ENCODE measurements around the gene CMTM4. TPM values are rescaled to one million over a fixed set of nuclear protein-coding genes. Genes with fewer than 3 reads are reported as not detected.

The CMTM4 gene
- total and polyA plus RNA-seq, 2 donors (not counting 1 experiment from before 2014, with no cell fraction given): 0.06 to 0.59 TPM

DNA sequence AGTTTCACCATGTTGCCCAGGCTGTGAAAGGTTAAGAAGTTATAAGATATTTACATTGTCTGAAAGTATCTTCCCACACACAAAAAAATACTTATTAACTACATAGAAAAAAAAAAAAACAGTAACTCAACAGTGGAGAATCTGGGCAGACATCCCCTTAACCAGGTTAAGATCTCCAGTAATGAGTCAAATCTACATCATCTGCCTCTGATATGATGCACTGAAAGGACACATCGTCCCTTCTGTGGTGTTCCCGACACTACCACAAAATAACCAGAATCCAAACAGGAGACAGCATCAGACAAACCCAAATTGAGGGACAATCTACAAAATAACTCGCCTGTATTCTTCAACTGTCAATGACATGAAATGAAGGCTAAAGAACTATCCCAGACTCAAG, 40.0 kb downstream of the CMTM4 start:
- peaks cover 0 to 20% (median 6%) of the 10 kb centered on the region in 4 experiments for H3K27me3 ChIP-seq (replicated peaks in 1 of 4; ENCODE audit: control extremely low read depth in 1 of 4, control insufficient read depth in 3 of 4, insufficient read depth in 4 of 4, low read length in 3 of 4)
- WGBS (ENCODE audit: insufficient coverage): no CpG with 5 or more reads among the region's 3 CpGs
- H3K27me3 Mint-ChIP-seq: peaks cover 40% of the 10 kb centered on the region
- intact Hi-C loops (cut with micrococcal nuclease): no loop called here
- no peaks in the 10 kb centered on the region for H3K79me2 ChIP-seq (ENCODE audit: control insufficient read depth, insufficient read depth, low read length)
- H3K4me2 ChIP-seq (replicated peaks; ENCODE audit: low read depth, low read length, poor library complexity, severe bottlenecking): no peak overlapping the region
- no peak overlapping the region for H2AFZ ChIP-seq (ENCODE audit: insufficient read depth, low read depth, low read length, poor library complexity, severe bottlenecking)
- H3K4me3 Mint-ChIP-seq: no peak overlapping the region
- TF ChIP-seq CTCF (IDR thresholded peaks at IDR 0.05) (no peak), EZH2 (IDR thresholded peaks at IDR 0.05; ENCODE audit: borderline replicate concordance, insufficient read depth, low read depth, low read length, poor library complexity, severe bottlenecking) (no peak)
- ChIA-PET CTCF (no interaction called here), POLR2A (no interaction called here)
- no peaks in the 10 kb centered on the region for H3K4me1 ChIP-seq (ENCODE audit: control insufficient read depth in 2 of 2, insufficient read depth in 2 of 2, low read length in 2 of 2)
- no peak overlapping the region for H3K27ac ChIP-seq (ENCODE audit: low read length in 2 of 2)
- DNase-seq: no peak
- H3K9me3 ChIP-seq (ENCODE audit: control extremely low read depth in 1 of 3, control insufficient read depth in 2 of 3, insufficient read depth in 1 of 3, low read length in 2 of 3): no peaks in the 10 kb centered on the region
- H3K36me3 ChIP-seq (replicated peaks in 1 of 2; ENCODE audit: control extremely low read depth in 1 of 2, control insufficient read depth in 1 of 2, extremely low read depth in 1 of 2, insufficient read depth in 2 of 2, low read length in 1 of 2): no peaks in the 10 kb centered on the region
- no peaks in the 10 kb centered on the region for H3K4me1 Mint-ChIP-seq
- no peak for ATAC-seq (ENCODE audit: low read depth)
- H4K20me1 ChIP-seq (ENCODE audit: control insufficient read depth, insufficient read depth, low read length, poor library complexity, severe bottlenecking): no peaks in the 10 kb centered on the region
- no peaks in the 10 kb centered on the region for H3K9me3 Mint-ChIP-seq (ENCODE audit: insufficient read depth)
- no peak overlapping the region for H3K27ac Mint-ChIP-seq
- no peak overlapping the region for H3K4me3 ChIP-seq (ENCODE audit: control extremely low read depth in 1 of 5, extremely low read depth in 1 of 5, insufficient read depth in 1 of 5, low read depth in 2 of 5, low read length in 4 of 5)
- no peak overlapping the region for H3K9ac ChIP-seq (ENCODE audit: low read length)

DNA sequence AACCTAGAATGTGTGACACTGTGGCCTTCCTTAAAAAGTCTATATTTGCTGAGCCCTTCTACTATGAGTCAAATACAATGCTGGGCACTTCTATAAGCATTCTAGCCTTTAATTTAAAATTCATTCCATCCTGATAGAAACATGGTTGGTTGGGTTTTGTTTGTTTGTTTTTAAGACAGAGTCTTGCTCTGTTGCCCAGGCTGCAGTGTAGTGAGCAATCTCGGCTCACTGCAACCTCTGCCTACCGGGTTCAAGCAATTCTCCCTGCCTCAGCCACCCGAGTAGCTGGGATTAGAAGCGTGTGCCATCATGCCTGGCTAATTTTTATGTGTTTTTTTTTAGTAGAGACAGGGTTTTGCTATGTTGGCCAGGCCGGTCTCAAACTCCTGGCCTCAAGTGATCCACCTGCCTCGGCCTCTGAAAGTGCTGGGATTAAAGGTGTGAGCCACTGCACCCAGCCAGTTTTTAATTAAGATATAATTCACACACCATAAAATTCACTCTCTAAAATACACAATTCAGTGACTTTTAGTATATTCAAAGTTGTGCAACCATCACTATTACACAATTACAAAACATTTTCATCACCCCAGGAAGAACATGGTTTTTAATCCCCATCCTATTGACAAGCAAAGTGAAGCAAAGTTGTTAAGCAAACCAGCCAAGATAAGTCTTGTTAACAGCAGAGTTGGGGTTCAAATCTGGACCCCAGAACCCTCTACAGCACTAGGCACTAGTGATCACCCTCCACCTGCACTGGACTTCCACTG, 42.8 kb downstream of the CMTM4 start:
- CTCF ChIA-PET: interaction anchor here (0.6 kb wide), 1 partner anchor 207 kb away, joined by 3 read pairs; no protein-coding TSS in a partner anchor

More for the DNA sequence above, 42.8 kb downstream of the CMTM4 start:
- Histone ChIP-seq H3K27me3 (replicated peaks in 1 of 4; ENCODE audit: control extremely low read depth in 1 of 4, control insufficient read depth in 3 of 4, insufficient read depth in 4 of 4, low read length in 3 of 4) (peaks cover 0 to 26% (median 8%) of the 10 kb centered on the region in 4 experiments), H2AFZ (ENCODE audit: insufficient read depth, low read depth, low read length, poor library complexity, severe bottlenecking) (no peak overlapping the region), H3K9ac (ENCODE audit: low read length) (no peak overlapping the region), H3K4me2 (replicated peaks; ENCODE audit: low read depth, low read length, poor library complexity, severe bottlenecking) (no peak overlapping the region), H3K79me2 (ENCODE audit: control insufficient read depth, insufficient read depth, low read length) (no peaks in the 10 kb centered on the region), H3K4me3 (ENCODE audit: control extremely low read depth in 1 of 5, extremely low read depth in 1 of 5, insufficient read depth in 1 of 5, low read depth in 2 of 5, low read length in 4 of 5) (no peak overlapping the region), H3K36me3 (replicated peaks in 1 of 2; ENCODE audit: control extremely low read depth in 1 of 2, control insufficient read depth in 1 of 2, extremely low read depth in 1 of 2, insufficient read depth in 2 of 2, low read length in 1 of 2) (no peaks in the 10 kb centered on the region), H3K27ac (ENCODE audit: low read length in 2 of 2) (no peak overlapping the region), H3K4me1 (ENCODE audit: control insufficient read depth in 2 of 2, insufficient read depth in 2 of 2, low read length in 2 of 2) (peaks cover 5 to 9% of the 10 kb centered on the region in 2 donors), H4K20me1 (ENCODE audit: control insufficient read depth, insufficient read depth, low read length, poor library complexity, severe bottlenecking) (no peaks in the 10 kb centered on the region), H3K9me3 (ENCODE audit: control extremely low read depth in 1 of 3, control insufficient read depth in 2 of 3, insufficient read depth in 1 of 3, low read length in 2 of 3) (no peaks in the 10 kb centered on the region)
- TF ChIP-seq CTCF (IDR thresholded peaks at IDR 0.05) (no peak), EZH2 (IDR thresholded peaks at IDR 0.05; ENCODE audit: borderline replicate concordance, insufficient read depth, low read depth, low read length, poor library complexity, severe bottlenecking) (no peak)
- peaks cover 36% of the 10 kb centered on the region for H3K27me3 Mint-ChIP-seq
- H3K4me1 Mint-ChIP-seq: peaks cover 8% of the 10 kb centered on the region
- POLR2A ChIA-PET: no interaction called here
- DNase-seq: no peak
- intact Hi-C loops (cut with micrococcal nuclease): no loop called here
- H3K4me3 Mint-ChIP-seq: no peak overlapping the region
- no peak for ATAC-seq (ENCODE audit: low read depth)
- H3K9me3 Mint-ChIP-seq (ENCODE audit: insufficient read depth): no peaks in the 10 kb centered on the region
- H3K27ac Mint-ChIP-seq: no peak overlapping the region
- 100% methylated on average over 1 of the region's 6 CpGs for WGBS (ENCODE audit: insufficient coverage)

Data from B cell (primary cell).